ENCODE results near the gene RARRES2. TPM values are rescaled to one million over a fixed set of nuclear protein-coding genes. Genes with fewer than 3 reads are reported as not detected.

The RARRES2 gene
- total RNA-seq, 1 experiment from 2014 or later: 2.1 TPM

DNA sequence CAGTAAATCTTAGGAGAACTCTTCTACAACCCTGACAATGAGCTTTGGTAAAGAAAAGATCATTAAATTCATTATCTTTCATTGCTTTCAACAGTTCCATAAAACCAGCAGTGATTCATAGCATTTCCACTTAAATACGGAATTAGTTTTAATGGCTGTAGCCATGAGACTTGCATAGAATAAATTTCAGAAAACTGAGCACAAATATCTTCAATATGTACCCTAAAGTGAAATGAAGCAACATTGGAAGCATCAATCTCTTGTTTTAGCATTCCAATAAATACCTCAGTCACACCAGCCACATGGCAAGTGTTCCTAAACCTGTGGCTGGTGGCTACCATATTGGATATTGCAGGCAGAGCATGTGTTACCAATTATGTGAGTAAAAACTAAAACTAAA lies 3.6 kb upstream of the RARRES2 start:
- ChIA-PET RAD21 (ENCODE audit: low non-redundant PET in 1 of 2, low total read pairs in 2 of 2, uncharacterized antibody in 2 of 2, unreplicated experiment in 2 of 2) (no interaction called here), CTCF (no interaction called here), POLR2A (no interaction called here)
- intact Hi-C loops (cut with micrococcal nuclease): no loop called here
- H3K9me3 ChIP-seq (ENCODE audit: control insufficient read depth in 1 of 2, insufficient read depth in 1 of 2, low read depth in 1 of 2, low read length in 2 of 2): no peaks in the 10 kb centered on the region
- H3K9ac ChIP-seq (ENCODE audit: low read length): no peak overlapping the region
- H4K20me1 ChIP-seq (ENCODE audit: insufficient read depth): no peaks in the 10 kb centered on the region
- H3K4me3 ChIP-seq (replicated peaks in 1 of 2; ENCODE audit: low read depth in 1 of 2, low read length in 2 of 2): no peak overlapping the region
- no TSS peak for BruUV-seq (replicated peaks)
- no peak for TF ChIP-seq SIN3A (IDR thresholded peaks at IDR 0.05; ENCODE audit: low read depth)
- no peak for TF ChIP-seq YY1 (IDR thresholded peaks at IDR 0.05; ENCODE audit: extremely low read depth, insufficient replicate concordance, low read depth, low read length)
- TF ChIP-seq POLR2A (IDR thresholded peaks at IDR 0.05; ENCODE audit: borderline replicate concordance, extremely low read depth, insufficient read depth, insufficient read length): no peak
- no peak for TF ChIP-seq ZFX (IDR thresholded peaks at IDR 0.05)
- TF ChIP-seq EZH2 (IDR thresholded peaks at IDR 0.05): no peak
- TF ChIP-seq ELF1 (IDR thresholded peaks at IDR 0.05; ENCODE audit: borderline replicate concordance, low read depth): no peak
- no peak for TF ChIP-seq POLR2AphosphoS5 (IDR thresholded peaks at IDR 0.05; ENCODE audit: low read depth, low read length)
- TF ChIP-seq ZBTB33 (IDR thresholded peaks at IDR 0.05; ENCODE audit: extremely low read depth, insufficient replicate concordance, low read length): no peak
- no peak for TF ChIP-seq CBX3 (IDR thresholded peaks at IDR 0.05; ENCODE audit: low read depth)
- no peak for TF ChIP-seq SRF (IDR thresholded peaks at IDR 0.05; ENCODE audit: low read depth)
- TF ChIP-seq EZH2phosphoT487 (IDR thresholded peaks at IDR 0.05; ENCODE audit: borderline replicate concordance): no peak
- TF ChIP-seq REST (IDR thresholded peaks at IDR 0.05; ENCODE audit: low read depth): no peak
- TF ChIP-seq SP1 (IDR thresholded peaks at IDR 0.05; ENCODE audit: low read depth): no peak
- TF ChIP-seq TCF7L2 (IDR thresholded peaks at IDR 0.05; ENCODE audit: borderline replicate concordance, extremely low read depth, insufficient read depth, insufficient read length): no peak
- no peak overlapping the region for H3K27ac ChIP-seq (ENCODE audit: low read depth, low read length)
- ATAC-seq (no peak), DNase-seq (ENCODE audit: low read depth, low spot score) (no peak)
- H2AFZ ChIP-seq (ENCODE audit: low read depth, low read length, poor library complexity, severe bottlenecking): no peak overlapping the region
- H3K9me2 ChIP-seq (ENCODE audit: insufficient read depth): no peaks in the 10 kb centered on the region
- H3K27me3 ChIP-seq (ENCODE audit: insufficient read depth, low read length): no peaks in the 10 kb centered on the region
- H3K36me3 ChIP-seq (ENCODE audit: control insufficient read depth in 1 of 2, insufficient read depth in 2 of 2, low read length in 2 of 2): no peaks in the 10 kb centered on the region
- H3K4me2 ChIP-seq (ENCODE audit: low read length): no peak overlapping the region
- no peaks in the 10 kb centered on the region for H3K79me2 ChIP-seq (ENCODE audit: insufficient read depth, low read length)
- no peaks in the 10 kb centered on the region for H3K4me1 ChIP-seq (ENCODE audit: control insufficient read depth in 1 of 2, insufficient read depth in 2 of 2, low read length in 2 of 2)

All from HCT116 (cell line).